Activated naive CD8-positive, alpha-beta T cell (primary cell): Measurements from ENCODE around the gene CDH5.

ENCODE experiments used
- H3K27ac Mint-ChIP-seq: one replicate; pipeline ENCODE4 v1.8.0; 2021; ENCODE audit warnings: mixed read lengths
- H3K27me3 Mint-ChIP-seq: one replicate; pipeline ENCODE4 v1.8.0; 2021; ENCODE audit warnings: mixed read lengths
- H3K36me3 Mint-ChIP-seq: one replicate; pipeline ENCODE4 v1.8.0; 2021; ENCODE audit warnings: mixed read lengths
- H3K4me1 Mint-ChIP-seq: one replicate; pipeline ENCODE4 v1.8.0; 2021; ENCODE audit warnings: low read depth, mixed read lengths
- H3K4me3 Mint-ChIP-seq: one replicate; pipeline ENCODE4 v1.8.0; 2021; ENCODE audit warnings: mild to moderate bottlenecking, mixed read lengths
- H3K9me3 Mint-ChIP-seq: one replicate; pipeline ENCODE4 v1.8.0; 2021; ENCODE audit warnings: low read depth, mixed read lengths

CDH5 gene

DNA sequence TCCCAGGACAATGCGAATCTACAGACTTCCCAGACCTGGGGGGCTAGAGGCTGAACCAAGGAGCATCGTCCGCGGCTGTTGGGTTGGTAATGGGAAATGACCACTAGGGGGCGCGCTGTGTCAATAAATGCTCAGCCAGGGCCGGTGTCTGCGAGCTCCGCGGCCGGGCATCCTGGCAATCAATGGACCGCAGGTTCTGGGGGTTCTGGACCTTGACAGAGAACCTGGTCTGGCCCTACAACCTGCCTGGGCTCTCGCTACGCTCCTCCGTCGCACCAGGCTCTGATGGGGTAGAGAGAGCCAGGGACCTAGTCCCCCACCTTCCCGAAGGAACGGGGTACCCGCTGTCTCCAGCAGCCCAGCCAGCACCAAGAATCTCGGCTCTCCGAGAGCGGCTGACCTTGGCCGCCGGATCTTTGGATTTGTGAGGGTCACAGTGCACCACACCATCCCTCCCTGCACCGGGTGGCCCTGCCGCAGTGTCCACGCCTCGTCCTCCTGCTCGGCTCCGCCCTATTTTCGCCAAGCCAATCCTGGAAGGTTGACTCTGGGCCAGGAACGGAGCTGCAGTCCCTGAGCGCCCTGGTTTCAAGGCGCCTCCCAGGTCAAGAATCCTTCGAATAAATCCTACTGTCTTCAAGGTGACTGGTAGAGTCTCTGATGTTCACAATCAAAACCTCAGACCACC, 40.2 kb downstream of the CDH5 start:
- H3K27me3 Mint-ChIP-seq: peaks cover 3% of the 10 kb centered on the region

GRCh38 chr16:66408163-66409048, 41.9 kb downstream of the CDH5 start:
- Mint-ChIP-seq H3K27me3 (peaks cover 3% of the 10 kb centered on the region), H3K4me1 (peaks cover 28% of the 10 kb centered on the region), H3K4me3 (peak overlapping the region; percentile 85), H3K36me3 (peaks cover 10% of the 10 kb centered on the region), H3K27ac (peak overlapping the region; percentile 93), H3K9me3 (peaks cover 13% of the 10 kb centered on the region)

More for the DNA sequence above, 40.2 kb downstream of the CDH5 start:
- peaks cover 5% of the 10 kb centered on the region for H3K9me3 Mint-ChIP-seq
- H3K27ac Mint-ChIP-seq: no peak overlapping the region
- H3K4me1 Mint-ChIP-seq: peaks cover 28% of the 10 kb centered on the region
- H3K4me3 Mint-ChIP-seq: peak overlapping the region; percentile 89
- peaks cover 10% of the 10 kb centered on the region for H3K36me3 Mint-ChIP-seq

DNA sequence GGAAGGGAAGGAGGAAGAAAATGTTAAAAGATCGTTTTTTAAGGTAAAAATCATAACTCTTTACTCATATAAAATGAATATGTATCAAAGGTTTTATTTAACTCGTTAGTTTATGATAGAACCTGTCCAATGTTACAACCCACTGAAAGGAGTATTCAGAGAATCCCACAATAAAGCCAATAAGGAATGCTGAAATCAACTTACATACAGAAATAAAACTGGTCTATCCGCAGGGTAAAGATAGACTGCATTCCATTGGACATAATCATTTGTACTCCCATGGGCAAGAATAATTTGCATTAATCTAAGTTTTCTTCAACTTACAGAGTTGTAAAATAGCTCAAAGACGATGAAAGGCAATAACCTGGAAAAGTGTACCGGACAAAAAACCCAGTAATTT, 42.7 kb downstream of the CDH5 start:
- Mint-ChIP-seq H3K9me3 (peaks cover 13% of the 10 kb centered on the region), H3K27ac (peak overlapping the region; percentile 93), H3K4me1 (peaks cover 28% of the 10 kb centered on the region), H3K27me3 (peaks cover under 1% of the 10 kb centered on the region), H3K36me3 (peaks cover 14% of the 10 kb centered on the region), H3K4me3 (peak overlapping the region; percentile 85)

DNA sequence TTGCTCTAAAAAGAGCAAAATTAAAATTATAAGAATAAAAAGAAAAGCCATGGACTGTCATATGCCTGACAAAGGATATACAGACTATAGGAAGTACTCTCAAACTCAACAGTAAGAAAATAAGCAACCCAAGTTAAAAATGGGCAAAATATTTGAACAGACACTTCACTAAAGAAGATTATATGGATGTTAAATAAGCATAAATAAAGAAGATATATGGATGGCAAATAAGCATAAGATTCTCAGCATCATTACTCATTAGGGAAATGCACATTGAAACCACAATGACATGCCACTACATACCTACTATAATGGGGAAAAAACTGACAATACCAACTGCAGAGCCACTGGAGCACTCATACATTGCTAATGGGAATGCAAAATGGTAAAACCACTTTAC, 45.7 kb downstream of the CDH5 start:
- H3K27me3 Mint-ChIP-seq: no peaks in the 10 kb centered on the region
- H3K9me3 Mint-ChIP-seq: peaks cover 8% of the 10 kb centered on the region
- no peak overlapping the region for H3K4me3 Mint-ChIP-seq
- no peak overlapping the region for H3K27ac Mint-ChIP-seq
- peaks cover 24% of the 10 kb centered on the region for H3K4me1 Mint-ChIP-seq
- H3K36me3 Mint-ChIP-seq: peaks cover 14% of the 10 kb centered on the region

DNA sequence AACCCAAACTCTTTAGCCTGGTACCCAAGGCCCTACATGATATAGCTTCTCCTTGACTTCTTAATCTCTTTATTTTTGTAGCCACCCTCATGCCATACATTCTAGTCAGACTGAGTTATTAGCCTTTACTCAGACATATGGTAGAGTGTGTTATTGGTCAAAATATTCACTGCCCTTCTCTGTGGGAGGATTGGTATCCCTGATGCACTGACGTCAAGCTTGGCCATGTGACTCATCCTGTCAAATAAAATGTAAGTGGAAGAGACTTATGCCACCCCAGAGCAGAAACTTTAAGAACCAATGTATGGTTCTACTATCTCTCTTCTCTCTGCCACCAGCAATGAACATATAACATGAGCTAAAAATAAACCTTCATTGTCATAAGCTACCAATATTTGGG, 48.4 kb downstream of the CDH5 start:
- peaks cover under 1% of the 10 kb centered on the region for H3K4me1 Mint-ChIP-seq
- H3K36me3 Mint-ChIP-seq: peaks cover 14% of the 10 kb centered on the region
- H3K27me3 Mint-ChIP-seq: no peaks in the 10 kb centered on the region
- H3K9me3 Mint-ChIP-seq: peaks cover 8% of the 10 kb centered on the region
- no peak overlapping the region for H3K4me3 Mint-ChIP-seq
- H3K27ac Mint-ChIP-seq: no peak overlapping the region

DNA sequence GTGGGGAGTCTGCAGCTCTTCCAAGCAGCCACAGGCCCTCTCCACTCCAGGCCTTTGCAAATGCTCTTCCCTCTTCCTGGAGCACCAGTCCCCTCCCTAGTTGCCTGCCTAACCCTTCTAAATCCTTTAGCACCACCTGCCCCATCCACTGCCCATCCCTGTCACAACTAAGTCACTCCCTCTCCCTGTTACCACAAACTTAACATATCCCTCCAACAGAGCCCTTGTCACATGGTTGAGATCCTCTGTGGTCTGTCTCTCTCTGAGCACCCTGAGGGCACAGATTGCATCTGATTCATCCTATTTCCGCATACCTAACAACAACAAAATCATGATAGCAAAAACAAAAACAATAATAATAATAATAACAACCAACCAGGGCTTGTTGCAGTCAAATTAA, 49.6 kb downstream of the CDH5 start:
- Mint-ChIP-seq H3K27me3 (peaks cover 3% of the 10 kb centered on the region), H3K4me1 (no peaks in the 10 kb centered on the region), H3K9me3 (peaks cover 8% of the 10 kb centered on the region), H3K36me3 (peaks cover 9% of the 10 kb centered on the region), H3K27ac (no peak overlapping the region), H3K4me3 (no peak overlapping the region)

GRCh38 chr16:66416939-66417700, 50.6 kb downstream of the CDH5 start:
- peaks cover 4% of the 10 kb centered on the region for H3K36me3 Mint-ChIP-seq
- no peak overlapping the region for H3K27ac Mint-ChIP-seq
- H3K4me1 Mint-ChIP-seq: no peaks in the 10 kb centered on the region
- peaks cover 3% of the 10 kb centered on the region for H3K27me3 Mint-ChIP-seq
- H3K9me3 Mint-ChIP-seq: peaks cover 8% of the 10 kb centered on the region
- no peak overlapping the region for H3K4me3 Mint-ChIP-seq

DNA sequence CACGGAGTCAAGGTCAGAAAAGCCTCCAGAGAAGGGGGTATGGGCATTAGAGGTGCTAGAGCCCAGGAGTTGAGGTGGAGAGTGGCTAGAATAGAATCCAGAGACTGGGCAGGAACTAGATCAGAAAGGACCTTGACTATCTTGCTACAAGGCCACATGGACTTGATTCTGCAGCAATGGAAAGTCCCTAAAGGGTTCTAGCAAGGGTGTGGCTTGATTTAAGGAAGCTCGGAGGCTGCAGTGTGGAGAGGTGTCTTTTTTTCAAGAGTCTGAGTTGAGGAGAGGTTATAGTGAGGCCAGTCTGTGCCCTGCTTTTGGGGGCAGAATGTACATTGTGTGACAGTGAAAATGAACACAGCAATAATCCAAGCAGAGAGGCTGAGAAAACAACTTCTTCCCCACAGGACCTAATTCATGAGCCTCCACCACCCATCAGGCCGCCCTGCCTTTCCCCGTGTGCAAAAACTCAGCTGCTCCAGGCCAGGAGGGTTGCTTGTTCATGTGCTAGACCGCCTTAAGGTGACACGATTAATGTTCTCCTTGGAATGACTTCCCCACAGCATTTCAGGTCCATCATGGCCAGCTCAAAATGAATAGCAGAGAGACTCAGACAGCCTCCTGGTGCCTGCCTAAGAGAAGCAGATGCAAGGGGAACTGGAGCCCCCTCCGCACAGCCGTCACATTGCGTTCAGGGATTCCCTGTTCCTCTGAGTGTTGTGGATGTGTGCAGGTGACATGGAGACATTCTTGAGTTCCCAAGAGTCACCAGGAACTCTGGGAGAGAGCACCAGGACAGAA, 51.9 kb downstream of the CDH5 start:
- H3K27me3 Mint-ChIP-seq: peaks cover 6% of the 10 kb centered on the region
- no peaks in the 10 kb centered on the region for H3K4me1 Mint-ChIP-seq
- no peak overlapping the region for H3K4me3 Mint-ChIP-seq
- H3K36me3 Mint-ChIP-seq: peaks cover 4% of the 10 kb centered on the region
- no peak overlapping the region for H3K27ac Mint-ChIP-seq
- H3K9me3 Mint-ChIP-seq: no peaks in the 10 kb centered on the region

GRCh38 chr16:66419527-66419926, 53.0 kb downstream of the CDH5 start:
- Mint-ChIP-seq H3K9me3 (no peaks in the 10 kb centered on the region), H3K4me1 (no peaks in the 10 kb centered on the region), H3K4me3 (no peak overlapping the region), H3K27me3 (peaks cover 8% of the 10 kb centered on the region), H3K36me3 (no peaks in the 10 kb centered on the region), H3K27ac (no peak overlapping the region)

DNA sequence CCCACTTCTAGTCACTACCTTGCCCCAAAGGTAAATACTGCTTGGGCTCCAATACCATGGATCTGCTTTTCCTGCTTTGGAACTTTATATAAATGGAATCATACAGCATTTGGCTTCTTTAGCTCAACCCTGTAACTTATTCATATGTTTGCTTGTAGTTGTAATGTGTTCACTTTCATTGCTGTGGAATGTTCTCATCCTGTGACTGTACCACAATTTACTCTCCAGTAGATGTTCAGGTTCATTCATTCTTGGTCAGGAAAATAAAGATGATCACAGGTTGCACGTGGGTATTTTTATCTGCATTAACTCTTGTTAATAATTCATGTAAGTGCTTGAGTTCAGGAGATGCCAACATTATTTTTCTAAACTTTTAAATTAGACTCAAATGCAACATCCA, 53.9 kb downstream of the CDH5 start:
- peaks cover 14% of the 10 kb centered on the region for H3K27me3 Mint-ChIP-seq
- no peaks in the 10 kb centered on the region for H3K36me3 Mint-ChIP-seq
- H3K27ac Mint-ChIP-seq: no peak overlapping the region
- no peaks in the 10 kb centered on the region for H3K9me3 Mint-ChIP-seq
- H3K4me1 Mint-ChIP-seq: no peaks in the 10 kb centered on the region
- no peak overlapping the region for H3K4me3 Mint-ChIP-seq

DNA sequence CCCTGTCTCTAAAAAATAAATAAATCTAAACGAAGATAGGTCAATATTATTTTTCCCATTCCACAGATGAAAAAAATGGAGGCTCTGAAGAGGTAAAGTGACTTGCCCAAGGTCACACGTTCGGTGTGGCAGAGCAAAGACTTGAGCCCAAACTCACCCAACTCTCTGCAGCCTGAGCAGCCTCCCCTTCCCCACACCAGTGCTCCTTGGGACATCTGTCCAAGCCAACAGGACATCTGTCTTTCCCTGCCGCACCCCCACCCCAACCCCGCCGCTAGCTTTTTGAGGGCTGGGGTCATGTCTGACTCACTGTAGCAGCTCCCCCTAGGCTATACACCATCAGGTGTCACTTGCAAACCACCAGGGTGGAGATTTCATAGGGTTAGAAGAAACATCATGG, 55.4 kb downstream of the CDH5 start:
- Mint-ChIP-seq H3K9me3 (no peaks in the 10 kb centered on the region), H3K27ac (no peak overlapping the region), H3K27me3 (peaks cover 20% of the 10 kb centered on the region), H3K4me1 (peaks cover 2% of the 10 kb centered on the region), H3K36me3 (no peaks in the 10 kb centered on the region), H3K4me3 (no peak overlapping the region)

- Mint-ChIP-seq H3K27ac (no peak overlapping the region), H3K4me3 (no peak overlapping the region), H3K9me3 (no peaks in the 10 kb centered on the region), H3K4me1 (peaks cover 2% of the 10 kb centered on the region), H3K27me3 (peaks cover 20% of the 10 kb centered on the region), H3K36me3 (no peaks in the 10 kb centered on the region)
Observed at GRCh38 chr16:66422366-66422765, 55.9 kb downstream of the CDH5 start.

DNA sequence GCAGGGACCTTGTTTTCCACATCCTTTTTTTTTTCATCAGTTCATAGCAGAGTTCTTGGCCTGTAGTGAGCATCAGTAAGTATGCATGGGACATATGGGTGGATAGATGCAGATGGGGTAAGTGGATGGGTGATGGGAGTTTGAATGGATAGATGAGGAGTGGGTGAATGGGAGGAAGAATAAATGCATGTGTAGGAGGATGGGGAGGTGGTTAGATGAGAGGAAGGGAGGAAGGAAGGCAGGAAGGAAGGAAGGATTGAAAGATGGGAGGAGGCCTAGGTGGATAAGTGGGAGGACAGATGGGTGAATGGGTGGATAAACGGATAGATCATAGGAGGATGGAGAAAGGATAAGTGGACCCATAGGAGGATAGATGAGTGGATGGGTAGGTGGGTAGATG, 56.7 kb downstream of the CDH5 start:
- Mint-ChIP-seq H3K27ac (no peak overlapping the region), H3K9me3 (no peaks in the 10 kb centered on the region), H3K4me3 (no peak overlapping the region), H3K4me1 (peaks cover 3% of the 10 kb centered on the region), H3K36me3 (no peaks in the 10 kb centered on the region), H3K27me3 (peaks cover 20% of the 10 kb centered on the region)

- H3K4me1 Mint-ChIP-seq: peaks cover 6% of the 10 kb centered on the region
- no peaks in the 10 kb centered on the region for H3K9me3 Mint-ChIP-seq
- H3K27me3 Mint-ChIP-seq: peaks cover 30% of the 10 kb centered on the region
- no peak overlapping the region for H3K27ac Mint-ChIP-seq
- H3K4me3 Mint-ChIP-seq: peak overlapping the region; percentile 52
- no peaks in the 10 kb centered on the region for H3K36me3 Mint-ChIP-seq
Observed at GRCh38 chr16:66425651-66426050, 59.2 kb downstream of the CDH5 start.
